GM19328 (cell line): ENCODE measurements around the gene EFNB1.

Source experiments
- ATAC-seq: cut with Tn5 transposase; IDR thresholded peaks from one replicate; pipeline ENCODE4 v1.9.1; 2021; ENCODE audit warnings: mild to moderate bottlenecking, moderate library complexity; ENCODE audit not compliant: unreplicated experiment

The EFNB1 gene

DNA sequence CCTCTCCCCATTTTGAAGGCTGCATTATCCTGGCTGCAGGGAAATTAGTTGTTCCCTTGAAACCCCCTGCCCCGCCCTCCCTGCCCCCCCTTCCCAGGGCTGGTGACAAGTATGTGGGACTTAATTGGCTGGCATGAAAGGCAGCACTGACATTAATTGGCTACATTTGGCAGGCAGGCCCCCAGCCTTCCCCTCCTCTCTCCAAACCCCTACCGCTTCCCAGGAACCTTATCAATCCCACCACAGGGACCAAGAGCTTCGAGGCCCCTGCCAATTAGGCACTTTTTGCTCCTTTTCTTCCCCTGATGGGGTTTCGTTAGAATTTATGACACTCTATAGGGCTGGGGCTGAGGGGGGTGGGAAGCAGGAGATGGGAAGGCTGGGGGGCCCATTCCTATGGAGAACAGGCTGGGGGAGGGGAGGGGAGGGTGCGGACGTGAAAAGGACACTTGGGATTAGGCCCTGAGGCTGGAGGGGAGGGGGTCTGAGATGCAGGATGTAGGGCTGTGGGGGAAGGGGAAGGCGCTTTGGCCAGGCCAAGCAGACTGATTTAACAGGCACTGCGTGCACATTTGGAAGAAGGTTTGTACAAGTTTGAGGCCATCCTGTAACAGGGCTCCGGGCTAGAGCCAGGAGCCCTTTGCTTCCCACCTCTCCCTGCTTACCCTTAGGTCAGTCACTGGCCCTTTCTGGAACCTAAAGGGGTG, 52.2 kb downstream of the EFNB1 start:
- ATAC-seq, result no peak

DNA sequence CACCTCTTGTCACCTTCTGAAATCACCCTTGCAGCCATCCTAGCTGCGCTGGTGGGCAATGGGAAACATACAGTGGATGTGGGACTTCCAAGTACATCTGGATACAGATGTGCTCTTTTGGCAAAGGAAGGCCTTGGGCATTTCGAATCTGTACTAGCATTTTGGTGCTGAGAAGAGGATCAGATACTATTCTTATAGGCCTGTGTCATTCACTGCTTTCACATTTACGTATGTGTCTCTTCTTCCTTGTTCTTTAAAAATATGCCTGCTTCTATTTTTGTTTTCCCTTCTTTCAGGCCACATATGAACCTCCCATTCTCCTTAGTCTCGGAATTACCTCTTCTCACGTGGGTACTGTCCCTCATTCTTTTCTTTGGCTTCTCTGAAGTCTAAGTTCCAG, 53.1 kb downstream of the EFNB1 start:
- ATAC-seq, result no peak

DNA sequence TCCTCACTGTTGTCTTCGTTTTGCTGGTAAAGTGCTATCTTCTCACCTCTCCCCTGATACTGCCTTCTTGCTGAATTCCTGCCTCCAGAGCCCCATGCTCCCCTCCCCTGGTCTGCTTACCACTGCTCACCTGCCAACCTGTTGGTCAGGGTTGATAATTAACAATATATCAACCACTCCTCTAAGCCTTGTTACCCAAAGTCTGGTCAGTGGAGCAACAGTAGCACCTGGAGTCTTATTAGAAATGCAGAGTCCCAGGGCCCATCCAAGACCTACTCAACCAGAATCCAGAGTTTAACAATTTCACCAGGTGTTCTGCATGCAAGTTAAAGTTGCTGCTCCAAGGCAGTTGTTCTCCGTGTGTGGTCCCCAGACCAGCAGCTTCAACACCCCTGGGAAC, 55.0 kb downstream of the EFNB1 start:
- no peak for ATAC-seq

- no peak for ATAC-seq
These were observed 60.4 kb downstream of the EFNB1 start for GRCh38 chrX:68889249-68889648.
